GM23248 (cell line): ENCODE data around the gene LILRB5. TPM values are rescaled to one million over a fixed set of nuclear protein-coding genes. Genes with fewer than 3 reads are reported as not detected.
"Not testable (repeated sequence)": the region's sequence is repeated elsewhere in the genome, so short reads cannot be mapped to it uniquely, and the experiment has no call there.

Experiments
- DNase-seq: peaks from one replicate; pipeline ENCODE4 v3.0.0-alpha.2; 2015
- H2AFZ ChIP-seq: fragments of 200-600 bp; sonication (generic); 2 replicates; pipeline ENCODE4 v1.6.1; 2016; ENCODE audit warnings: antibody characterized with exemption
- H3F3A ChIP-seq: fragments of 200-600 bp; sonication (generic); 2 replicates; pipeline ENCODE4 v1.6.1; 2016; ENCODE audit warnings: mild to moderate bottlenecking, antibody characterized with exemption, mixed run types; ENCODE audit not compliant: insufficient read depth
- H3K27ac ChIP-seq: fragments of 200-600 bp; sonication (generic); 2 replicates; pipeline ENCODE4 v1.5.1; 2016; ENCODE audit warnings: mild to moderate bottlenecking
- H3K27me3 ChIP-seq: fragments of 200-600 bp; sonication (generic); replicated peaks from 2 replicates; pipeline ENCODE4 v1.6.1; 2016; ENCODE audit warnings: mild to moderate bottlenecking; ENCODE audit not compliant: insufficient read depth
- H3K36me3 ChIP-seq: fragments of 200-600 bp; sonication (generic); 2 replicates; pipeline ENCODE4 v1.6.1; 2016; ENCODE audit warnings: low read depth, mild to moderate bottlenecking
- H3K4me1 ChIP-seq: fragments of 200-600 bp; sonication (generic); 2 replicates; pipeline ENCODE4 v1.6.1; 2016; ENCODE audit warnings: mild to moderate bottlenecking; ENCODE audit not compliant: insufficient read depth
- H3K4me2 ChIP-seq: fragments of 200-600 bp; sonication (generic); one replicate; pipeline ENCODE4 v1.6.1; 2016; ENCODE audit warnings: mild to moderate bottlenecking; ENCODE audit not compliant: unreplicated experiment
- H3K4me3 ChIP-seq: fragments of 200-600 bp; sonication (generic); 2 replicates; pipeline ENCODE4 v1.5.1; 2016; ENCODE audit warnings: mild to moderate bottlenecking
- H3K79me2 ChIP-seq: fragments of 200-600 bp; sonication (generic); 2 replicates; pipeline ENCODE4 v1.6.1; 2016; ENCODE audit warnings: mild to moderate bottlenecking; ENCODE audit not compliant: insufficient read depth
- H3K9ac ChIP-seq: fragments of 200-600 bp; sonication (generic); 2 replicates; pipeline ENCODE4 v1.6.1; 2016; ENCODE audit warnings: mild to moderate bottlenecking
- H3K9me2 ChIP-seq: fragments of 200-600 bp; sonication (generic); 2 replicates; pipeline ENCODE4 v1.6.1; 2016; ENCODE audit warnings: mixed run types, mild to moderate bottlenecking, moderate library complexity; ENCODE audit not compliant: insufficient read depth
- H3K9me3 ChIP-seq: fragments of 200-600 bp; sonication (generic); one replicate; pipeline ENCODE4 v1.6.1; 2017; ENCODE audit warnings: low read depth
- H4K20me1 ChIP-seq: fragments of 200-600 bp; sonication (generic); 2 replicates; pipeline ENCODE4 v1.6.0; 2016; ENCODE audit not compliant: insufficient read depth
- EZH2 ChIP-seq: fragments of 200-600 bp; sonication (generic); IDR thresholded peaks from 2 replicates; pipeline ENCODE4 v1.6.1; 2018; ENCODE audit warnings: antibody characterized with exemption, mild to moderate bottlenecking; ENCODE audit not compliant: insufficient read depth, poor library complexity, severe bottlenecking
- EZH2phosphoT487 ChIP-seq: fragments of 200-600 bp; sonication (generic); IDR thresholded peaks from 2 replicates; pipeline ENCODE4 v1.6.1; 2018; ENCODE audit warnings: antibody characterized with exemption, moderate library complexity, mild to moderate bottlenecking, low read depth; ENCODE audit not compliant: insufficient read depth
- WGBS, 2 experiments: methylation state at CpG; one replicate each; pipeline ENCODE4 v1.1.6; 2015 to 2017; ENCODE audit warnings: low lambda C conversion rate in 2 of 2, low coverage in 1 of 2; ENCODE audit errors: missing lambda C conversion rate in 2 of 2; 5-methylcytosine and 5-hydroxymethylcytosine counted together
- in situ Hi-C: fragments of 300-500 bp; cut with MboI; formaldehyde crosslinking; loops from 2 replicates; pipeline ENCODE4 v1.15.0; 2020
- polyA plus RNA-seq: library from polyadenylated mRNA; unstranded; fragments of >200 nt; fragmentation: Nextera tagmentation; extraction: Ambion mirVana; gene quantifications from 2 replicates; pipeline ENCODE4 v1.2.1, GENCODE V29; 2016
- total RNA-seq: library from RNA; depleted of rRNA; stranded (reverse); fragments of >200 nt; shearing (Covaris generic); gene quantifications from 2 replicates; pipeline ENCODE4 v1.2.3, GENCODE V29; 2014

LILRB5 gene
- total and polyA plus RNA-seq, 2 experiments from 2014 or later = not detected

GRCh38 chr19:54209058-54209810 is 47.8 kb downstream of the LILRB5 start:
- H3K9me2 ChIP-seq = no peaks in the 10 kb centered on the region
- no peak overlapping the region for H2AFZ ChIP-seq
- in situ Hi-C loops = no loop called here
- WGBS, 2 experiments = 53 to 57% methylated on average over 18 to 22 of the region's 24 CpGs
- H3K9ac ChIP-seq = peak overlapping the region; percentile 60
- H3K4me2 ChIP-seq = peak overlapping the region; percentile 7
- H3K9me3 ChIP-seq = no peaks in the 10 kb centered on the region
- H3F3A ChIP-seq = peaks cover 42% of the 10 kb centered on the region
- peak overlapping the region; percentile 70 for H3K27ac ChIP-seq
- DNase-seq = no peak
- H3K79me2 ChIP-seq = peaks cover 82% of the 10 kb centered on the region
- no peak for TF ChIP-seq EZH2phosphoT487
- no peak for TF ChIP-seq EZH2
- no peaks in the 10 kb centered on the region for H3K27me3 ChIP-seq
- H3K4me3 ChIP-seq = no peak overlapping the region
- peaks cover 18% of the 10 kb centered on the region for H3K4me1 ChIP-seq
- H3K36me3 ChIP-seq = peaks cover 23% of the 10 kb centered on the region
- H4K20me1 ChIP-seq = peaks cover 19% of the 10 kb centered on the region; the same call in 1 of the 2 replicates

GRCh38 chr19:54208784-54209057 is 48.4 kb downstream of the LILRB5 start:
- Histone ChIP-seq H3K9me2 (no peaks in the 10 kb centered on the region), H3K79me2 (peaks cover 87% of the 10 kb centered on the region), H3F3A (peaks cover 43% of the 10 kb centered on the region), H3K4me1 (peaks cover 18% of the 10 kb centered on the region), H3K9me3 (no peaks in the 10 kb centered on the region), H3K36me3 (peaks cover 25% of the 10 kb centered on the region), H3K4me2 (no peak overlapping the region), H3K9ac (peak overlapping the region; percentile 25; the same call in 1 of the 2 replicates), H2AFZ (no peak overlapping the region), H4K20me1 (peaks cover 19% of the 10 kb centered on the region; the same call in 1 of the 2 replicates), H3K27me3 (no peaks in the 10 kb centered on the region), H3K27ac (0 out of 2 replicates have a peak overlapping the region, but pooled peaks have one; percentile 70), H3K4me3 (no peak overlapping the region)
- in situ Hi-C loops = no loop called here
- DNase-seq = no peak
- WGBS, 2 experiments = 78 to 82% methylated on average over 8 of the region's 8 CpGs
- no peak for TF ChIP-seq EZH2
- TF ChIP-seq EZH2phosphoT487 = no peak

GRCh38 chr19:54207983-54208783 is 48.9 kb downstream of the LILRB5 start:
- Histone ChIP-seq H3K79me2 (peaks cover 92% of the 10 kb centered on the region), H2AFZ (no peak overlapping the region), H3K9me2 (no peaks in the 10 kb centered on the region), H3F3A (peaks cover 47% of the 10 kb centered on the region), H4K20me1 (peaks cover 22% of the 10 kb centered on the region; the same call in 1 of the 2 replicates), H3K4me3 (no peak overlapping the region), H3K9ac (peak overlapping the region; percentile 25; the same call in 1 of the 2 replicates), H3K27ac (0 out of 2 replicates have a peak overlapping the region, but pooled peaks have one; percentile 70), H3K4me2 (no peak overlapping the region), H3K36me3 (peaks cover 28% of the 10 kb centered on the region), H3K27me3 (no peaks in the 10 kb centered on the region), H3K4me1 (peaks cover 21% of the 10 kb centered on the region), H3K9me3 (no peaks in the 10 kb centered on the region)
- in situ Hi-C loops = no loop called here
- WGBS, 2 experiments = 77 to 80% methylated on average over 18 of the region's 18 CpGs
- TF ChIP-seq EZH2phosphoT487 (no peak), EZH2 (no peak)
- DNase-seq = peak; percentile 30

GRCh38 chr19:54207676-54207982 is 49.4 kb downstream of the LILRB5 start:
- H3K4me2 ChIP-seq = no peak overlapping the region

GRCh38 chr19:54207193-54207592 is 49.9 kb downstream of the LILRB5 start:
- H3K4me3 ChIP-seq, H3K27me3 ChIP-seq, H2AFZ ChIP-seq, H3K9me2 ChIP-seq, H3K4me2 ChIP-seq, DNase-seq, H3K9ac ChIP-seq, H3K27ac ChIP-seq, in situ Hi-C loops, H3K9me3 ChIP-seq: not testable (repeated sequence)
- peaks cover 31% of the 10 kb centered on the region for H3K4me1 ChIP-seq
- H3K36me3 ChIP-seq = peaks cover 37% of the 10 kb centered on the region
- H3K79me2 ChIP-seq = peaks cover 93% of the 10 kb centered on the region
- WGBS, 2 experiments = 84 to 87% methylated on average over 19 to 23 of the region's 23 CpGs
- peaks cover 32% of the 10 kb centered on the region; the same call in 1 of the 2 replicates for H4K20me1 ChIP-seq
- H3F3A ChIP-seq = peaks cover 57% of the 10 kb centered on the region

More at GRCh38 chr19:54207676-54207982, 49.4 kb downstream of the LILRB5 start:
- H3K4me3 ChIP-seq = no peak overlapping the region
- H3K27ac ChIP-seq = no peak overlapping the region
- no peak for DNase-seq
- H4K20me1 ChIP-seq = peaks cover 28% of the 10 kb centered on the region; the same call in 1 of the 2 replicates
- in situ Hi-C loops = no loop called here
- TF ChIP-seq EZH2phosphoT487 (no peak), EZH2 (no peak)
- 82 to 83% methylated on average over 5 of the region's 5 CpGs for WGBS, 2 experiments
- no peak overlapping the region for H2AFZ ChIP-seq
- peaks cover 52% of the 10 kb centered on the region for H3F3A ChIP-seq
- no peaks in the 10 kb centered on the region for H3K27me3 ChIP-seq
- peaks cover 33% of the 10 kb centered on the region for H3K36me3 ChIP-seq
- no peaks in the 10 kb centered on the region for H3K9me3 ChIP-seq
- peaks cover 93% of the 10 kb centered on the region for H3K79me2 ChIP-seq
- H3K9ac ChIP-seq = no peak overlapping the region
- peaks cover 26% of the 10 kb centered on the region for H3K4me1 ChIP-seq
- no peaks in the 10 kb centered on the region for H3K9me2 ChIP-seq
